HG02981 (cell line): ENCODE measurements around the gene SMIM29.
"Not testable (repeated sequence)": the region's sequence is repeated elsewhere in the genome, so short reads cannot be mapped to it uniquely, and the experiment has no call there.

Experiments
- ATAC-seq: cut with Tn5 transposase; IDR thresholded peaks from one replicate; pipeline ENCODE4 v1.9.1; 2021; ENCODE audit warnings: mild to moderate bottlenecking, moderate library complexity; ENCODE audit not compliant: unreplicated experiment

SMIM29 gene

GRCh38 chr6:34248727-34249468, at the start of gene SMIM29:
TSS of gene SMIM29 (minus strand) at chr6:34249006. CDS start at chr6:34247791, 1,215 bp downstream.
- ATAC-seq = peak; percentile 74

- ATAC-seq = no peak
Measured at GRCh38 chr6:34295721-34296120, 46.9 kb upstream of the SMIM29 start.

- ATAC-seq = no peak
Measured at GRCh38 chr6:34292954-34293353, 44.1 kb upstream of the SMIM29 start.

DNA sequence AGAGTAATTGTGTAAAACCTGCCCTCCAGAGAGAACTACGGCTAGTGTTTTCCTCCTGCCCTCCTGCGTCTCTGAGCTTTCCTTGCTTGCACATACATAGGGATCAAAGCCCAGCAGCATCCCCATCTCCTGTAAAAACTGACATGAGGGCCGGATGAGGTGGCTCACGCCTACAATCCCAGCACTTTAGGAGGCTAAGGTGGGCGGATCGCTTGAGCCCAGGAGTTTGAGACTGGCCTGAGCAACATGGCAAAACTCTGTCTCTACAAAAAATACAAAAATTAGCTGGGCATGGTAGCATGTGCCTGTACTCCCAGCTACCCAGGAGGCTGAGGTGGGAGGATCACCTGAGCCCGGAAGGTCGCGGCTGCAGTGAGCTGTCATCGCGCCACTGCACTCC, 40.3 kb upstream of the SMIM29 start:
- no peak for ATAC-seq

GRCh38 chr6:34288581-34288980, 39.8 kb upstream of the SMIM29 start:
- ATAC-seq = peak; percentile 58

DNA sequence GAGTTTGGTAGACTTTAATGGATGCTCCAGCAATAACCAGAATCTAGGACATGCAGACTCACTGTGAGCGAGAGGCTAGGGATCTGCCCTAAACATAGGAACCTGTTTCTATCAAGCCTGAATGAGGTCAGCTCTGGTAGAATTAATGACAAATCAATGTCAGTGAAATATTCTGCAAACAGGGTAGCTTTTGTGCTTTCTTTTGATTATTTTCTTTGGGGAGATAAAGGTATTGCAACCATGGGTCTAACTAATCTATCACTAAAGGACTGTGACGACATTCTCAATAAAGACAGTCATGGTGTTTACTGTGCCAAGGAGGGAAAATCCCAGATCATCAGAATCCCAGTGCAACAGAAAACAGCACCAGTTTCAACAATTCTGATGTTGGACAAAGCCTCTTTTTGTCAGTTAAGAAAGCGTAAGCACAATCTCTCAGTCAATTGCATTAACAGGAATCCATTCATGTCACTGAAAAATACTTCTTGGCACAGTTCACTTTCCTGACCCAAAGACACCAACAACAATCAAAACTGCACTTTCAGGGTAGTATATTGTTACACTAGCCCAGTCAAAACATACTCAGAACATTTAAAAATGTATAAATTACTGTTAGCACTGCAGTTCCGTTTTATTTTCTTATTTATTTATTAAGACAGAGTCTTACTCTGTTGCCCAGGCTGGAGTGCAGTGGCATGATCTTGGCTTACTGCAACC, 36.8 kb upstream of the SMIM29 start:
- no peak for ATAC-seq

DNA sequence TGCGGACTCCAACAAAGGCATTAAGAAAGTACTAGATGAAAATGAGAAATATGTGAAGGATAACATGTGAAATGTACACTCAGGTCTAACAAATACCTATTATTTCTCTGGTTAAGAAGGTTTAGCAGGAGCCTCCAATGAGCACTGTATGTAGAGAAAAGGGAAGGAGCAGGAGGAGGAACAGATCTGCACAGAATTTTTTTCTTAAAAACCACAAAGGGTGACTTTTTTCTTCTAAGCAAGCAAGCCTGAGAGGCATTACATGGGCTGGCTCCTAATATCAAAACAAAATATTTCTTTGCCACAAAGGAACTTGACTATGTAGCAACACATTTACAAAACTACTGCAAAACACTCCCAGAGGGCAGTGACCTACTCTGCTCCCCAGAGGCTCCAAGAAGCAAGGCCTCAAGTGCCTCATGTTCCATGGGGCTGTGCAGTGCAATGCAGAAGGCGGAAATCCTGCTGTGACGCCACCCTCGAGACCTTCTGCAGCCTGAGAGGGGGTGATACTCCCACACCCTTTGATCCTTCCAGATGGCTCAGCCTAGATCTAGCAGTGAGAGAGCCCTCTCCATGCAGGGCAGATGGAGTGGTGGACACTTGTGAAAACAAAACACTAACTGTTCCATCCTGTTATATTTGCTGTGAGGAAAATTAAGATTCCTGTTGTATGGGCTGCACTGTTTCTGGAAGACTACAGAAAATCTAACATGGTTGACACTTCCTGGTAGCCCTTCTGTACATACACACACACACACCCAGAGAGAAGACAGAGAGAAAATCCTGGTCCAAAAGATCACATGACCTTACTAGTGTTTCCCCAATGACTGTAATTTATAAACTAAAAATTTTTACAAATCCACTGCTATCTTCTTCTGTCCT, 36.0 kb upstream of the SMIM29 start:
- no peak for ATAC-seq

GRCh38 chr6:34281702-34282334, 33.0 kb upstream of the SMIM29 start:
- ATAC-seq = no peak

DNA sequence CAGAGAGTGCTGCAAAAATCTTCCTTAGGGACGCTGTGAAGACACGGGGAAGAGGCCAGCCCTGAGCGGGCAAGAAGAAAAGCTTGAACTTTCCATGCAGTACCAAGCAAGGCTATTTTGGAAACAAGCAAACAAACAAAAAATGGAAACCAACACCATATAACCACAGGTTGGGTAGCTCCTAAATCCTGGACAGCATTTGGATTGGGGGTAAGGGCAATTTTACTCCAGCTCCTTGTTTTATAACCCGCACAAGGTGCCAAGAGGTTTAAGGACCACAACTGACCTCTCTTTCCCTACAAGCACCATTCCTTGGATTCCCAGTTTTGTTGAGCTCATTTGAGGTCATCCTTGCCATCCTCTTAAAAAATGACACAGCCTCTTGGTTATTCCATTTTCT, 31.4 kb upstream of the SMIM29 start:
- no peak for ATAC-seq

DNA sequence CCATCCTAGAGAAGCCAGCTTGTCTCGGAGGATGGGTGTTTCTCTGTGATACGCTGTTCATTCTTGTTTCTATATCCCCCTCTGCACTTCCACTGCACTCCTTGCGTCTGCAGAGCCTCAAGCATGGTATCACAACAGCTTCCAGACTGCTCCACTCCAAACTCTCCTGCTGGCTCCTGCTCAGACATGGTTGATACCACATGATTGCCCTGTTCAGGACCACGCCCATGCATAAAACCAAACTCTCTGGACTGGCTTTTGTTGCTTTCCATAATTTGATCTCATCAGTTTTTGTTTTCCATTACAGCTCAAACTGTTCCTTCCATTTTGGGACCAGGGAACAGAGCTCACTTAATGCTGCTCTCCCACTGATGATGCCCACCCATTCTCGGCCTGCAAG, 30.0 kb upstream of the SMIM29 start:
- no peak for ATAC-seq

GRCh38 chr6:34277763-34278112, 28.9 kb upstream of the SMIM29 start:
- no peak for ATAC-seq

- ATAC-seq = no peak
Measured at GRCh38 chr6:34276881-34277762, 28.3 kb upstream of the SMIM29 start.

DNA sequence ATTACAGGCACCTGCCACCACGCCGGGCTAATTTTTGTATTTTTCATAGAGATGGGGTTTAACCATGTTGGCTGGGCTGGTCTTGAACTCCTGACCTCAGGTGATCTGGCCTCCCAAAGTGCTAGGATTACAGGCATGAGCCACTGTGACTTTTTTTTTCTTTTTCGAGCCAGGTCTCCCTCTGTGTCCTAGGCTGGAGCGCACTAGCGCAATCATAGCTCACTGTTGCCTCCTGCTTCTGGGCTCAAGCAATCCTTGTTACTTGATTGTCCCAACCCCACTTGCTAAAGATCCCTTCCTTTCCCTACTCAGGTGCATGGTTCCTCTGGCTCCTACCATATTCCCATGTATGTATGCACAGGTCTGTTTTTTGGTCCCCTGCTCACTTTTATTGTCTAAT, 27.4 kb upstream of the SMIM29 start:
- no peak for ATAC-seq

DNA sequence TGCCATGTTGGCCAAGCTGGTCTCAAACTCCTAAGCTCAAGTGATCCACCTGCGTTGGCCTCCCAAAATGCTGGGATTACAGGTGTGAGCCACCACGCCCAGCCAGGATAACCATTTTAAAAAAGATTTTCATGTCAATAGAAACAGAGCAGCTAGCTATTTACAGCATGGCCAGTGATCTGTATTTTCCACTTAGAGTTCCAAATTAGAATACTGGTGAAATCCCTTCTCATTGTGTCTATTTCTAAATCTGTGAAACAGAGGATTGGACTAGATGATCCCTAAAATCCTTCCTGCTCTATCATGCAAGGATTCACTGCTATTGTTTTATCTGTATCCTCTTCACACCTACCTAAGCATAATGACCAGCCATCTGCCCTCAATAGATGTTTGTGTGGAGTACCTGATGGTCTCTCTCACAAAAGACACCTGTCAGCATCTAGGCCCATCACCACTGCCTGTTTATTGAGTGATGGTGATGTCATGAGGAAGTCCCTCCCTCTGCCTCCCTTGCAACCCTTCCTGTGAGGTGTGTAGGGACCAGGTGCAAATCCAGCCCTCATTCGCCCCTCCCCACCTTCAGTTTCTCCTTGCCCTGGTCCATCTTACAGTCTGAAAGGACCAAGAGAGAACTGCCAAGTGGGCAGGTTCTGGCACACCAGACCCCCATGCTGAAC, 26.5 kb upstream of the SMIM29 start:
- ATAC-seq = no peak

DNA sequence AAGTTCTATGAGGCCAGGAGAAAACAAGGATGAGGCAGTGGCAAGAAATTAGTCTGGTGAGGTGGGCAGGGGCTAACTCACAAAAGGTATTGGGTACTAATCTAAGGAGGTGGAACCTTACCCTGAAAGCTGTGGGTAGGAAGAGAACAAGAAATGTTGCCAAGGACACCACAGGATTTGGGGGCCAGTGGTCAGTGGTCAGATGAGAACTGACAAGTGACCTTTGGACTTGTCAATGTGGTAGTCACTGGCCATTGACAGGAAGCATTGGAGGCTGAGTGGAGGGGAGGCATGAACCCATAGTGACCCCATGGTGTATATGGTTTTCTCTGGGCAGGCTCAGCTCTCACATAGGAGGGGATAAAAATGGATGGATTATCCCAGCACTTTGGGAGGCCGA, 25.3 kb upstream of the SMIM29 start:
- ATAC-seq = no peak

GRCh38 chr6:34273242-34273805, 24.5 kb upstream of the SMIM29 start:
- no peak for ATAC-seq

- ATAC-seq = no peak
Measured at GRCh38 chr6:34272013-34272926, 23.5 kb upstream of the SMIM29 start.

DNA sequence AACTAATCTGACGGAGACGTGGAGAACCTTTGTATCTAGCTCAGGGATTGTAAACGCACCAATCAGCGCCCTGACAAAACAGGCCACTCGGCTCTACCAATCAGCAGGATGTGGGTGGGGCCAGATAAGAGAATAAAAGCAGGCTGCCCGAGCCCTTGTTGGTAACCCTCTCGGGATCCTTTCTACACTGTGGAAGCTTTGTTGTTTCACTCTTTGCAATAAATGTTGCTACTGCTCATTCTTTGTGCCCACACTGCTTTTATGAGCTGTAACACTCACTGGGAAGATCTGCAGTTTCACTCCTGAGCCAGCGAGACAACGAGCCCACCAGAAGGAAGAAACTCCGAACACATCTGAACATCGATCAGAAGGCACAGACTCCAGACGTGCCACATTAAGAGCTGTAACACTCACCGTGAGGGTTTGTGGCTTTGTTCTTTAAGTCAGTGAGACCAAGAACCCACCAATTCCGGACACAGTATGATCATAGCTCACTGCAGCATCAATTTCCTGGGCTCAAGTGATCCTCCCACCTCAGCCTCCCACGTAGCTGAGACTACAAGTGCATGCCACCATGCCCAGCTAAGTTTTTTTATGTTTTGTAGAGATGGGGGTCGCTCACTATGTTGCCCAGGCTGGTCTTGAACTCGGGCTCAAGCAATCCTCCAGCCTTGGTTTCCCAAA, 21.0 kb upstream of the SMIM29 start:
- not testable (repeated sequence) for ATAC-seq
